WTC11 (cell line): ENCODE data around the gene PARVG. TPM values are rescaled to one million over a fixed set of nuclear protein-coding genes. Genes with fewer than 3 reads are reported as not detected.

Experiments used
- ATAC-seq: fragments of 200-7000 bp; cut with Tn5 transposase; 2 replicates; pipeline ENCODE4 v1.10.0; 2021; ENCODE audit warnings: mild to moderate bottlenecking, moderate library complexity
- CTCF ChIA-PET: fragments of 300-600 bp; sonication (Branson Sonifier 250); formaldehyde crosslinking; loops from one replicate; lab custom pipeline; 2021; ENCODE audit warnings: antibody characterized with exemption; lab: Charles Lee
- POLR2A ChIA-PET: fragments of 350-600 bp; sonication (Branson Sonifier 250); formaldehyde crosslinking; loops from one replicate; lab custom pipeline; 2021; ENCODE audit warnings: antibody characterized with exemption; lab: Charles Lee
- DNase-seq: peaks from one replicate; pipeline ENCODE4 v3.0.0; 2021; ENCODE audit warnings: low spot score
- H3K27ac Mint-ChIP-seq: 2 replicates; pipeline ENCODE4 v1.8.0; 2021; ENCODE audit warnings: mixed read lengths
- H3K27me3 Mint-ChIP-seq: 2 replicates; pipeline ENCODE4 v1.8.0; 2021; ENCODE audit warnings: low read depth, mild to moderate bottlenecking, moderate library complexity, mixed read lengths
- H3K36me3 Mint-ChIP-seq: 2 replicates; pipeline ENCODE4 v1.8.0; 2021; ENCODE audit warnings: mixed read lengths
- H3K4me1 Mint-ChIP-seq: 2 replicates; pipeline ENCODE4 v1.8.0; 2022; ENCODE audit warnings: mixed read lengths
- H3K4me3 Mint-ChIP-seq: 2 replicates; pipeline ENCODE4 v1.8.0; 2021; ENCODE audit warnings: mild to moderate bottlenecking, moderate library complexity, mixed read lengths
- H3K9me3 Mint-ChIP-seq: 2 replicates; pipeline ENCODE4 v1.8.0; 2021; ENCODE audit warnings: mixed read lengths
- ATF1 ChIP-seq: sonication (generic); formaldehyde crosslinking; IDR thresholded peaks from 2 replicates; pipeline ENCODE4 v1.8.1; 2023; ENCODE audit warnings: mild to moderate bottlenecking, moderate library complexity, missing genetic modification reagents
- CBFB ChIP-seq: sonication (generic); formaldehyde crosslinking; IDR thresholded peaks from 2 replicates; pipeline ENCODE4 v1.8.1; 2022; ENCODE audit warnings: mild to moderate bottlenecking, low read depth, missing genetic modification reagents
- CTCF ChIP-seq: fragments of 200-600 bp; IDR thresholded peaks from 2 replicates; pipeline ENCODE4 v1.8.0; 2022; ENCODE audit warnings: antibody characterized with exemption
- ERG ChIP-seq: fragments of 250-450 bp; sonication (Bioruptor Pico); IDR thresholded peaks from 2 replicates; pipeline ENCODE4 v1.8.0; 2021; ENCODE audit warnings: mild to moderate bottlenecking
- GRHL2 ChIP-seq: fragments of 250-450 bp; sonication (Bioruptor Pico); IDR thresholded peaks from 2 replicates; pipeline ENCODE4 v1.8.0; 2022; ENCODE audit warnings: mild to moderate bottlenecking, moderate library complexity; ENCODE audit not compliant: insufficient replicate concordance, severe bottlenecking
- GTF2I ChIP-seq: fragments of 250-450 bp; sonication (Bioruptor Pico); conservative IDR thresholded peaks from 2 replicates; pipeline ENCODE4 v1.4.0; 2021; ENCODE audit warnings: mild to moderate bottlenecking
- JUN ChIP-seq: sonication (generic); formaldehyde crosslinking; IDR thresholded peaks from 2 replicates; pipeline ENCODE4 v1.8.0; 2023; ENCODE audit warnings: mild to moderate bottlenecking, missing genetic modification reagents
- OVOL2 ChIP-seq: fragments of 250-450 bp; sonication (Bioruptor Pico); IDR thresholded peaks from 2 replicates; pipeline ENCODE4 v1.9.0; 2021; ENCODE audit warnings: mild to moderate bottlenecking, borderline replicate concordance
- PREB ChIP-seq: sonication (generic); formaldehyde crosslinking; IDR thresholded peaks from 2 replicates; pipeline ENCODE4 v1.8.1; 2022; ENCODE audit warnings: mild to moderate bottlenecking, missing genetic modification reagents, moderate library complexity, borderline replicate concordance
- PRRX2 ChIP-seq: fragments of 250-450 bp; sonication (Bioruptor Pico); IDR thresholded peaks from 2 replicates; pipeline ENCODE4 v1.8.0; 2021; ENCODE audit warnings: mild to moderate bottlenecking
- RELA ChIP-seq: sonication (generic); formaldehyde crosslinking; IDR thresholded peaks from 2 replicates; pipeline ENCODE4 v1.8.1; 2022; ENCODE audit warnings: missing genetic modification reagents, mild to moderate bottlenecking, borderline replicate concordance
- SMAD3 ChIP-seq: sonication (generic); formaldehyde crosslinking; IDR thresholded peaks from 2 replicates; pipeline ENCODE4 v1.8.0; 2022; ENCODE audit warnings: missing genetic modification reagents, mild to moderate bottlenecking, borderline replicate concordance
- SMAD4 ChIP-seq: sonication (generic); formaldehyde crosslinking; IDR thresholded peaks from 2 replicates; pipeline ENCODE4 v1.8.0; 2022; ENCODE audit warnings: mild to moderate bottlenecking, missing genetic modification reagents
- TEAD4 ChIP-seq: sonication (generic); formaldehyde crosslinking; IDR thresholded peaks from 2 replicates; pipeline ENCODE4 v1.8.0; 2022; ENCODE audit warnings: mild to moderate bottlenecking, missing genetic modification reagents
- TP53 ChIP-seq: sonication (generic); formaldehyde crosslinking; IDR thresholded peaks from 2 replicates; pipeline ENCODE4 v1.8.1; 2023; ENCODE audit warnings: mild to moderate bottlenecking, missing genetic modification reagents
- USF2 ChIP-seq: sonication (generic); formaldehyde crosslinking; IDR thresholded peaks from 2 replicates; pipeline ENCODE4 v1.8.1; 2023; ENCODE audit warnings: mild to moderate bottlenecking, missing genetic modification reagents, moderate library complexity
- ZBTB21 ChIP-seq: sonication (generic); formaldehyde crosslinking; IDR thresholded peaks from 2 replicates; pipeline ENCODE4 v1.8.1; 2023; ENCODE audit warnings: mild to moderate bottlenecking, missing genetic modification reagents, borderline replicate concordance
- ZNF317 ChIP-seq: sonication (generic); formaldehyde crosslinking; IDR thresholded peaks from 2 replicates; pipeline ENCODE4 v1.8.1; 2023; ENCODE audit warnings: low read depth, mild to moderate bottlenecking, moderate library complexity, missing genetic modification reagents, borderline replicate concordance
- ZNF425 ChIP-seq: fragments of 250-450 bp; sonication (Bioruptor Pico); conservative IDR thresholded peaks from 2 replicates; pipeline ENCODE4 v1.9.0; 2021; ENCODE audit warnings: mild to moderate bottlenecking
- ZNF532 ChIP-seq: fragments of 250-450 bp; sonication (Bioruptor Pico); IDR thresholded peaks from 2 replicates; pipeline ENCODE4 v1.9.0; 2021; ENCODE audit warnings: mild to moderate bottlenecking, borderline replicate concordance
- ZNF671 ChIP-seq: fragments of 250-450 bp; sonication (Bioruptor Pico); IDR thresholded peaks from 2 replicates; pipeline ENCODE4 v1.8.0; 2021; ENCODE audit warnings: mild to moderate bottlenecking
- total RNA-seq: library from RNA; stranded (reverse); gene quantifications from 3 replicates; pipeline ENCODE4 v1.2.3, GENCODE V29; 2021

The PARVG gene
- total RNA-seq, 1 experiment from 2014 or later, result 0.94 TPM

GRCh38 chr22:44181033-44181911 is 547 bp downstream of the PARVG start:
- Mint-ChIP-seq H3K27me3 (no peaks in the 10 kb centered on the region), H3K4me3 (no peak overlapping the region), H3K9me3 (no peaks in the 10 kb centered on the region), H3K36me3 (no peaks in the 10 kb centered on the region), H3K4me1 (peaks cover 14% of the 10 kb centered on the region), H3K27ac (0 out of 2 replicates have a peak overlapping the region, but pooled peaks have one; percentile 63)
- DNase-seq (no peak), ATAC-seq (peak; percentile 14; the same call in 1 of the 2 replicates)
- ChIA-PET POLR2A (interaction anchor here (0.6 to 0.7 kb wide), 3 partner anchors 10 to 285 kb away, joined by 3 to 4 read pairs (median 3); no protein-coding TSS in a partner anchor), CTCF (interaction anchor here (1.0 to 1.7 kb wide), 5 partner anchors 34 to 107 kb away, joined by 3 to 6 read pairs (median 5); no protein-coding TSS in a partner anchor)
- no peak for TF ChIP-seq RELA
- no peak for TF ChIP-seq CTCF
- no peak for TF ChIP-seq GTF2I (CRISPR knock-in tag)
- no peak for TF ChIP-seq ZBTB21 (CRISPR knock-in tag)
- TF ChIP-seq ZNF532 (CRISPR knock-in tag), result no peak
- no peak for TF ChIP-seq OVOL2 (CRISPR knock-in tag)
- TF ChIP-seq PREB (CRISPR knock-in tag), result no peak
- TF ChIP-seq ZNF671 (CRISPR knock-in tag), result no peak
- TF ChIP-seq SMAD3 (CRISPR knock-in tag), result no peak
- TF ChIP-seq ZNF317 (CRISPR knock-in tag), result no peak

GRCh38 chr22:44181912-44182587 is 1.3 kb downstream of the PARVG start:
- no peaks in the 10 kb centered on the region for H3K9me3 Mint-ChIP-seq
- ChIA-PET CTCF (interaction anchor here (0.6 kb wide), 1 partner anchor 236 kb away, joined by 3 read pairs; no protein-coding TSS in a partner anchor), POLR2A (no interaction called here)
- DNase-seq (no peak), ATAC-seq (peak; percentile 13)
- H3K27me3 Mint-ChIP-seq, result no peaks in the 10 kb centered on the region
- no peak overlapping the region for H3K27ac Mint-ChIP-seq
- H3K4me3 Mint-ChIP-seq, result no peak overlapping the region
- H3K36me3 Mint-ChIP-seq, result no peaks in the 10 kb centered on the region
- peaks cover 14% of the 10 kb centered on the region for H3K4me1 Mint-ChIP-seq
- TF ChIP-seq PRRX2 (CRISPR knock-in tag) (no peak), TP53 (no peak), RELA (no peak), USF2 (CRISPR knock-in tag) (no peak), ERG (CRISPR knock-in tag) (no peak), TEAD4 (CRISPR knock-in tag) (no peak), SMAD3 (CRISPR knock-in tag) (no peak), GRHL2 (CRISPR knock-in tag) (no peak), CBFB (CRISPR knock-in tag) (no peak), ZNF425 (CRISPR knock-in tag) (no peak), SMAD4 (CRISPR knock-in tag) (no peak), ATF1 (CRISPR knock-in tag) (no peak), JUN (CRISPR knock-in tag) (no peak)
